Measurements from ENCODE around the gene TNFAIP2.
"Not testable (repeated sequence)": the region's sequence is repeated elsewhere in the genome, so short reads cannot be mapped to it uniquely, and the experiment has no call there.

The TNFAIP2 gene

GRCh38 chr14:103135333-103136260 is 12.3 kb downstream of the TNFAIP2 start:
- DNase-seq = no peak

- no peak for DNase-seq
Measured at GRCh38 chr14:103136388-103137271, 13.4 kb downstream of the TNFAIP2 start.

GRCh38 chr14:103137689-103138300 is 14.5 kb downstream of the TNFAIP2 start:
- no peak for DNase-seq

GRCh38 chr14:103138301-103139131 is 15.3 kb downstream of the TNFAIP2 start:
- no peak for DNase-seq

- no peak for DNase-seq
Measured at GRCh38 chr14:103139132-103140025, 16.1 kb downstream of the TNFAIP2 start.

- DNase-seq = no peak
Measured at GRCh38 chr14:103140316-103141109, 17.3 kb downstream of the TNFAIP2 start.

GRCh38 chr14:103141117-103141796 is 18.0 kb downstream of the TNFAIP2 start:
- DNase-seq = no peak

- no peak for DNase-seq
Measured at GRCh38 chr14:103142026-103142425, 18.8 kb downstream of the TNFAIP2 start.

- no peak for DNase-seq
Measured at GRCh38 chr14:103142721-103143302, 19.6 kb downstream of the TNFAIP2 start.

GRCh38 chr14:103143506-103143905 is 20.2 kb downstream of the TNFAIP2 start:
- no peak for DNase-seq

- no peak for DNase-seq
Measured at GRCh38 chr14:103144085-103144484, 20.8 kb downstream of the TNFAIP2 start.

- DNase-seq = no peak
Measured at GRCh38 chr14:103146141-103146709, 23.0 kb downstream of the TNFAIP2 start.

GRCh38 chr14:103149351-103150237 is 26.3 kb downstream of the TNFAIP2 start:
- DNase-seq = no peak

- DNase-seq = no peak
Measured at GRCh38 chr14:103151270-103151945, 28.1 kb downstream of the TNFAIP2 start.

GRCh38 chr14:103155010-103155409 is 31.7 kb downstream of the TNFAIP2 start:
- DNase-seq = no peak

GRCh38 chr14:103155416-103155815 is 32.2 kb downstream of the TNFAIP2 start:
- not testable (repeated sequence) for DNase-seq

- no peak for DNase-seq
Measured at GRCh38 chr14:103155826-103156394, 32.6 kb downstream of the TNFAIP2 start.
